Neural cell (in vitro differentiated cells): ENCODE data around the gene NTN5. TPM values are rescaled to one million over a fixed set of nuclear protein-coding genes. Genes with fewer than 3 reads are reported as not detected.

ENCODE experiments used
- H2AFZ ChIP-seq: fragments of 200-600, 300-800 bp; sonication (generic), shearing (Covaris generic); 2 replicates; pipeline ENCODE4 v1.6.0; 2014; ENCODE audit warnings: low read depth, mild to moderate bottlenecking, antibody characterized with exemption, low read length, moderate library complexity
- H3F3A ChIP-seq: fragments of 200-600 bp; shearing (Covaris generic); 2 replicates; pipeline ENCODE4 v1.6.1; 2016; ENCODE audit warnings: mild to moderate bottlenecking, moderate library complexity, mixed read lengths, antibody characterized with exemption, low read length; ENCODE audit not compliant: insufficient read depth, poor library complexity, severe bottlenecking
- H3K27ac ChIP-seq: fragments of 200-600, 300-800 bp; sonication (generic), shearing (Covaris generic); 2 replicates; pipeline ENCODE4 v1.5.1; 2014; ENCODE audit warnings: mild to moderate bottlenecking, low read length, moderate library complexity
- H3K27me3 ChIP-seq: fragments of 300-800, 200-600 bp; sonication (generic), shearing (Covaris generic); 2 replicates; pipeline ENCODE4 v1.6.0; 2014; ENCODE audit warnings: mild to moderate bottlenecking, low read depth, low read length, moderate library complexity; ENCODE audit not compliant: insufficient read depth
- H3K36me3 ChIP-seq: fragments of 300-800, 200-600 bp; sonication (generic), shearing (Covaris generic); 2 replicates; pipeline ENCODE4 v1.5.1; 2014; ENCODE audit warnings: mild to moderate bottlenecking, antibody characterized with exemption, low read length, moderate library complexity; ENCODE audit not compliant: insufficient read depth
- H3K4me2 ChIP-seq: fragments of 300-800, 200-600 bp; sonication (generic), shearing (Covaris generic); 2 replicates; pipeline ENCODE4 v1.6.0; 2014; ENCODE audit warnings: mild to moderate bottlenecking, low read length
- H3K4me3 ChIP-seq: fragments of 300-800, 200-600 bp; sonication (generic), shearing (Covaris generic); 2 replicates; pipeline ENCODE4 v1.5.1; 2014; ENCODE audit warnings: mild to moderate bottlenecking, low read length, moderate library complexity
- H3K79me2 ChIP-seq: fragments of 200-600 bp; shearing (Covaris generic); replicated peaks from 2 replicates; pipeline ENCODE4 v1.6.0; 2014; ENCODE audit warnings: mild to moderate bottlenecking, low read length, moderate library complexity; ENCODE audit not compliant: insufficient read depth
- H3K9ac ChIP-seq: fragments of 300-800, 200-600 bp; sonication (generic), shearing (Covaris generic); 2 replicates; pipeline ENCODE4 v1.6.1; 2016; ENCODE audit warnings: mild to moderate bottlenecking, low read length, mixed read lengths
- H3K9me2 ChIP-seq: fragments of 200-600 bp; shearing (Covaris generic); 2 replicates; pipeline ENCODE4 v1.6.1; 2016; ENCODE audit warnings: mild to moderate bottlenecking, low read length, mixed read lengths; ENCODE audit not compliant: insufficient read depth
- H3K9me3 ChIP-seq: fragments of 200-600, 300-800 bp; sonication (generic), shearing (Covaris generic); 2 replicates; pipeline ENCODE4 v1.6.1; 2016; ENCODE audit warnings: mild to moderate bottlenecking, mixed run types, low read length, moderate library complexity, mixed read lengths
- H4K20me1 ChIP-seq: fragments of 200-600 bp; shearing (Covaris generic); 2 replicates; pipeline ENCODE4 v1.6.1; 2016; ENCODE audit warnings: mild to moderate bottlenecking, mixed run types; ENCODE audit not compliant: insufficient read depth
- CTCF ChIP-seq: fragments of 450-650 bp; IDR thresholded peaks from 2 replicates; pipeline ENCODE4 v1.5.1; 2014; ENCODE audit warnings: antibody characterized with exemption, mild to moderate bottlenecking, moderate library complexity; ENCODE audit not compliant: poor library complexity, severe bottlenecking
- EP300 ChIP-seq: fragments of 450-650 bp; conservative IDR thresholded peaks from 2 replicates; pipeline ENCODE4 v1.6.1; 2014; ENCODE audit warnings: antibody characterized with exemption, mild to moderate bottlenecking, moderate library complexity; ENCODE audit not compliant: poor library complexity, severe bottlenecking
- EZH2 ChIP-seq: fragments of 200-600, 300-800 bp; shearing (Covaris generic), sonication (generic); IDR thresholded peaks from 2 replicates; pipeline ENCODE4 v1.6.1; 2014; ENCODE audit warnings: antibody characterized with exemption, low read length, borderline replicate concordance, mild to moderate bottlenecking; ENCODE audit not compliant: insufficient read depth, poor library complexity, severe bottlenecking
- MXI1 ChIP-seq: fragments of 450-650 bp; conservative IDR thresholded peaks from 2 replicates; pipeline ENCODE4 v1.6.1; 2014; ENCODE audit warnings: antibody characterized with exemption, mild to moderate bottlenecking; ENCODE audit not compliant: poor library complexity, severe bottlenecking
- POLR2AphosphoS5 ChIP-seq: IDR thresholded peaks from 2 replicates; pipeline ENCODE4 v1.6.1; 2012
- RAD21 ChIP-seq: fragments of 450-650 bp; conservative IDR thresholded peaks from 2 replicates; pipeline ENCODE4 v1.6.1; 2014; ENCODE audit warnings: antibody characterized with exemption, mild to moderate bottlenecking, moderate library complexity
- REST ChIP-seq: IDR thresholded peaks from 2 replicates; pipeline ENCODE4 v1.6.1; 2012; ENCODE audit warnings: borderline replicate concordance
- SMC3 ChIP-seq: fragments of 450-650 bp; conservative IDR thresholded peaks from 2 replicates; pipeline ENCODE4 v1.6.1; 2014; ENCODE audit warnings: antibody characterized with exemption, mild to moderate bottlenecking, moderate library complexity; ENCODE audit not compliant: poor library complexity
- TAF1 ChIP-seq: IDR thresholded peaks from 2 replicates; pipeline ENCODE4 v1.6.1; 2012; ENCODE audit warnings: low read depth
- polyA plus RNA-seq: library from polyadenylated mRNA; depleted of rRNA; stranded (reverse); fragments of >200 nt; gene quantifications from 2 replicates; pipeline ENCODE4 v1.2.3, GENCODE V29; 2014

NTN5 gene
- polyA plus RNA-seq, 1 donor from 2014 or later: not detected

- H3K27ac ChIP-seq: no peak overlapping the region
- no peak overlapping the region for H3K4me3 ChIP-seq
- no peak overlapping the region for H3K4me2 ChIP-seq
- no peaks in the 10 kb centered on the region for H3K36me3 ChIP-seq
- no peaks in the 10 kb centered on the region for H3K9me2 ChIP-seq
- H3K27me3 ChIP-seq: no peaks in the 10 kb centered on the region
- H2AFZ ChIP-seq: no peak overlapping the region
- no peak overlapping the region for H3K9ac ChIP-seq
- TF ChIP-seq MXI1 (no peak), REST (no peak), EP300 (no peak), RAD21 (no peak), EZH2 (no peak), TAF1 (no peak), CTCF (no peak), SMC3 (no peak), POLR2AphosphoS5 (no peak)
- no peaks in the 10 kb centered on the region for H3F3A ChIP-seq
- H3K79me2 ChIP-seq: no peaks in the 10 kb centered on the region
- no peaks in the 10 kb centered on the region for H3K9me3 ChIP-seq
- H4K20me1 ChIP-seq: no peaks in the 10 kb centered on the region
Measured at GRCh38 chr19:48663667-48664066, 9.2 kb downstream of the NTN5 start.

GRCh38 chr19:48661711-48662090 lies 11.1 kb downstream of the NTN5 start:
- H3K9me3 ChIP-seq: no peaks in the 10 kb centered on the region
- H3K36me3 ChIP-seq: no peaks in the 10 kb centered on the region
- H4K20me1 ChIP-seq: no peaks in the 10 kb centered on the region
- H3K4me2 ChIP-seq: no peak overlapping the region
- H3K27me3 ChIP-seq: no peaks in the 10 kb centered on the region
- H3K9ac ChIP-seq: no peak overlapping the region
- TF ChIP-seq TAF1 (no peak), EZH2 (no peak), SMC3 (no peak), REST (no peak), MXI1 (no peak), RAD21 (no peak), POLR2AphosphoS5 (no peak), CTCF (no peak), EP300 (no peak)
- no peak overlapping the region for H3K27ac ChIP-seq
- no peaks in the 10 kb centered on the region for H3F3A ChIP-seq
- H3K4me3 ChIP-seq: no peak overlapping the region
- H2AFZ ChIP-seq: no peak overlapping the region
- H3K9me2 ChIP-seq: no peaks in the 10 kb centered on the region
- no peaks in the 10 kb centered on the region for H3K79me2 ChIP-seq
